ENCODE data around the gene KPNA4.

GRCh38 chr3:160554980-160555379, 10.4 kb downstream of the KPNA4 start:
- TF ChIP-seq CTCF (IDR thresholded peaks at IDR 0.05; ENCODE audit: low read depth, low read length, poor library complexity, severe bottlenecking) = no peak
- no peak for TF ChIP-seq EZH2phosphoT487 (IDR thresholded peaks at IDR 0.05; ENCODE audit: borderline replicate concordance, low read length)
